Fibroblast of gingiva (primary cell): Measurements from ENCODE around the gene NAA16.
"Not testable (repeated sequence)": the region's sequence is repeated elsewhere in the genome, so short reads cannot be mapped to it uniquely, and the experiment has no call there.

Source experiments
- DNase-seq: peaks from one replicate; pipeline ENCODE4 v3.0.0-alpha.2; 2011; ENCODE audit warnings: low read depth

Gene NAA16

GRCh38 chr13:41409611-41410010, 98.5 kb downstream of the NAA16 start:
- DNase-seq, result no peak

- no peak for DNase-seq
Measured at GRCh38 chr13:41411060-41411459, 100.0 kb downstream of the NAA16 start.

- DNase-seq, result peak; percentile 64
Measured at GRCh38 chr13:41411522-41411921, 100.5 kb downstream of the NAA16 start.

GRCh38 chr13:41413872-41414271, 102.8 kb downstream of the NAA16 start:
- DNase-seq, result no peak

- peak; percentile 27 for DNase-seq
Measured at GRCh38 chr13:41416276-41416675, 105.2 kb downstream of the NAA16 start.

GRCh38 chr13:41418027-41418426, 107.0 kb downstream of the NAA16 start:
- peak; percentile 58 for DNase-seq

GRCh38 chr13:41418731-41419130, 107.7 kb downstream of the NAA16 start:
- no peak for DNase-seq

GRCh38 chr13:41419206-41419605, 108.1 kb downstream of the NAA16 start:
- no peak for DNase-seq

GRCh38 chr13:41420146-41420545, 109.1 kb downstream of the NAA16 start:
- DNase-seq, result no peak

- DNase-seq, result not testable (repeated sequence)
Measured at GRCh38 chr13:41421330-41421729, 110.3 kb downstream of the NAA16 start.

- DNase-seq, result not testable (repeated sequence)
Measured at GRCh38 chr13:41421983-41422382, 110.9 kb downstream of the NAA16 start.

GRCh38 chr13:41423259-41423658, 112.2 kb downstream of the NAA16 start:
- not testable (repeated sequence) for DNase-seq

- not testable (repeated sequence) for DNase-seq
Measured at GRCh38 chr13:41424675-41425074, 113.6 kb downstream of the NAA16 start.

- no peak for DNase-seq
Measured at GRCh38 chr13:41426047-41426446, 115.0 kb downstream of the NAA16 start.
